Activated CD4-positive, alpha-beta T cell treated with anti-CD3 and anti-CD28 coated beads, Interleukin-2, amount 50 U/mL, for 1 hour (primary cell): ENCODE results near the gene LAMB2.

Experiments used
- DNase-seq: peaks from one replicate; pipeline ENCODE4 v3.0.0-alpha.2; 2020

The LAMB2 gene

GRCh38 chr3:49161197-49161596 lies 28.3 kb upstream of the LAMB2 start:
- DNase-seq = no peak

- no peak for DNase-seq
Measured at GRCh38 chr3:49158792-49159191, 25.9 kb upstream of the LAMB2 start.

- DNase-seq = peak; percentile 64
Measured at GRCh38 chr3:49158103-49158709, 25.4 kb upstream of the LAMB2 start.

GRCh38 chr3:49157289-49157688 lies 24.4 kb upstream of the LAMB2 start:
- DNase-seq = no peak

- no peak for DNase-seq
Measured at GRCh38 chr3:49153349-49153912, 20.6 kb upstream of the LAMB2 start.

GRCh38 chr3:49151610-49152009 lies 18.8 kb upstream of the LAMB2 start:
- no peak for DNase-seq

- DNase-seq = no peak
Measured at GRCh38 chr3:49148159-49148558, 15.3 kb upstream of the LAMB2 start.

- DNase-seq = no peak
Measured at GRCh38 chr3:49140080-49140479, 7.2 kb upstream of the LAMB2 start.

- DNase-seq = no peak
Measured at GRCh38 chr3:49135499-49135898, 2.6 kb upstream of the LAMB2 start.

- DNase-seq = no peak
Measured at GRCh38 chr3:49134471-49135265, 1.8 kb upstream of the LAMB2 start.

GRCh38 chr3:49133226-49133951 lies 539 bp upstream of the LAMB2 start:
- no peak for DNase-seq

- no peak for DNase-seq
Measured at GRCh38 chr3:49132073-49132436, 795 bp downstream of the LAMB2 start.

- DNase-seq = no peak
Measured at GRCh38 chr3:49131576-49131975, 1.3 kb downstream of the LAMB2 start.

GRCh38 chr3:49131040-49131439 lies 1.8 kb downstream of the LAMB2 start:
- DNase-seq = no peak

- no peak for DNase-seq
Measured at GRCh38 chr3:49124991-49125670, 7.7 kb downstream of the LAMB2 start.

- no peak for DNase-seq
Measured at GRCh38 chr3:49124203-49124602, 8.6 kb downstream of the LAMB2 start.

GRCh38 chr3:49123687-49124086 lies 9.2 kb downstream of the LAMB2 start:
- DNase-seq = no peak

GRCh38 chr3:49122886-49123545 lies 9.8 kb downstream of the LAMB2 start:
- DNase-seq = no peak

GRCh38 chr3:49122451-49122850 lies 10.4 kb downstream of the LAMB2 start:
- DNase-seq = no peak

- no peak for DNase-seq
Measured at GRCh38 chr3:49122022-49122421, 10.8 kb downstream of the LAMB2 start.

- no peak for DNase-seq
Measured at GRCh38 chr3:49121132-49121736, 11.6 kb downstream of the LAMB2 start.
